Epithelial cell of esophagus (primary cell): Measurements from ENCODE around the gene CTNNAL1.
"Not testable (repeated sequence)": the region's sequence is repeated elsewhere in the genome, so short reads cannot be mapped to it uniquely, and the experiment has no call there.

Source experiments
- DNase-seq: peaks from one replicate; pipeline ENCODE4 v3.0.0; 2010; ENCODE audit warnings: low read depth
- H3K4me3 ChIP-seq: 2 replicates; pipeline ENCODE4 v1.5.1; 2011; ENCODE audit warnings: mild to moderate bottlenecking, low read length, control low read depth
- CTCF ChIP-seq: IDR thresholded peaks from 2 replicates; pipeline ENCODE4 v1.5.1; 2011; ENCODE audit warnings: low read depth, mild to moderate bottlenecking, low read length, control low read depth, inconsistent platforms; ENCODE audit not compliant: insufficient read depth; ENCODE audit errors: missing control alignments

CTNNAL1 gene

GRCh38 chr9:108972186-108972585, 41.1 kb downstream of the CTNNAL1 start:
- H3K4me3 ChIP-seq = no peak overlapping the region
- TF ChIP-seq CTCF = no peak
- DNase-seq = no peak

- not testable (repeated sequence) for DNase-seq, H3K4me3 ChIP-seq
These were observed 41.9 kb downstream of the CTNNAL1 start for GRCh38 chr9:108971392-108971791.

DNA sequence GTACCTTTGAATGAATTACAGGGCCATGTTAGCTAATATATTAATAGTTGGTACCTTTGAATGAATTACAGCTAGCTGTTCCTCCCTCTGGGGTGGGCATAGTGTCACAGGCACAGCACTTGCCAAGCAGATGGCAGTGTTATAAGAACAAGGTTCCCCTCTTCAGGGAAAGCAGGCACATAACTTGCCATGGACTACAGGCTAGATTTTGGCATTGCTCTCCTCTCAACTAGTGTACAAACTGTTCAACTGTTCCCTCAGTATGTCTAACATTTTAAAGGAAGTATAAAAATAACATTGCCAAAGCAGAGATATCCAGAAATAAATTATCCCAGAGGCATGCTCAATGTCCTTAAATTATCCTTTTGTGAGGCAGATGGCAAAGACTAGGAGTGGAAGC, 45.4 kb downstream of the CTNNAL1 start:
- DNase-seq = no peak
- H3K4me3 ChIP-seq = no peak overlapping the region
- TF ChIP-seq CTCF = no peak

DNA sequence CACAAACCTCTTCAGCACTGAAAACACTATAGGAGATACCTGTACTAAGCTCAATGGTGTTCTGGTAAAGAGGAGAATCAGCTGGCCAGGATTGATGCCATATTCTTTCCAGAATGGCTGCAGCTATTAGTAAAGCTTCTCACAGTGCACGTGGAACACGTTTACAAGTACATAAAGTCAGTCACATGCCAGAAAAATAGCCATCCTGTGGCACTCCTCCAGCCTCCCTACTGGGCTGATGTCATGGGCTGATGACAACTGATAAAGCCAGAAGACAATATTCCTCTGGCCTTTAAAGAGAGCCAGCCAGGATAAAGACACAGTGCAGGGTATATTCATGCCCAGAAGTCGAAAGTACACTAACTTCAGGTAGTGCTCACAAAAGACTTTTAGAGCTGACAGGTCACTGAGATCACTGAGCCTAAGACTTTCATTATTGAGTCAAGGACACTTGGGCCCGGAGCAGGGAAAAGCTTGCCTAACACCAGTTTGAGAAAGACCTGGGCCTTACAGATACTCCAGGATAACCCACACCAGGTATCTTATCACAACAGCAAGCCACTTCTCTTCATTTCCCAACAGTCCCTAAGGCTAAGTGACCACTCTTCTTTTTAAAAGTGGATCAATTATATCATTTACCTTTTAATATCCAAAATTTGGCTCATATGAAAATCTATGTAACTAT, 49.7 kb downstream of the CTNNAL1 start:
- no peak overlapping the region for H3K4me3 ChIP-seq
- TF ChIP-seq CTCF = no peak
- DNase-seq = no peak

DNA sequence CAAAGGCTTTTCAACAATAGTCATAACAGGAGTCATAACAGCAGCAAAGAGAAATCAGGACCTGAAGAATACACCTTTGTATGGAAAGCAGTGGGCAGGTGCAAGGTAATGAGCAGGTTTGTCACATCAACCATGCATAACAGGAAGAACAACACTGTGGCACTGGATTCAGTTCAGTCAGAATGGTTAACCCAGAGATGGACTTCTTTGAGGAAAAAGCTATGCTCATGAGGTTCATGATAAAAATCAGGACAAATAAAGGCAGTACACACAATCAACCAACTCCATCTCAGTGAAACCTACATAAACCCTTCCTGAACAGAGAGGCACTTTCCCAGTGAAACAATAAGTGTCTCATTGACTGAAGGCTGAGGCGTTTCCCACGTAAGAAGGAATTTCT, 52.1 kb downstream of the CTNNAL1 start:
- H3K4me3 ChIP-seq = no peak overlapping the region
- no peak for TF ChIP-seq CTCF
- peak; percentile 2 for DNase-seq

DNA sequence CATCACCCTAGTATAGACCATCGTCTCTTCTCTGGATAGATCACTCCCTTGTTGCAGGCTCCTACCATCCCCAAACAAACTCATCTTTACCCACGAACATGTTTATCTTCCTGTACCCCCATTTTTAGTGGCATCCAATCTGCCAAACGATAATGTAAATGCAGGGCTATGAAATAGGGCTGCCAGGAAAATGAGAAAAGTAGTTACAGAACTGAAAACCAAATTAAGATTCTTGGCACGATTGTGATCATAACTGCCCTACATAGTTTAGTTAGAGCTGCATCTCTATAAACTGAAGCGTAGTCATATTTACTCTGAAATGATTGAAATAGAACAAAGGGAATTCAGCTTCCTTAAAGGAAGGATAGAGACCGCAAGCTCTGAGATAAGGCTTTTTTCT, 53.0 kb downstream of the CTNNAL1 start:
- no peak overlapping the region for H3K4me3 ChIP-seq
- no peak for DNase-seq
- no peak for TF ChIP-seq CTCF

DNA sequence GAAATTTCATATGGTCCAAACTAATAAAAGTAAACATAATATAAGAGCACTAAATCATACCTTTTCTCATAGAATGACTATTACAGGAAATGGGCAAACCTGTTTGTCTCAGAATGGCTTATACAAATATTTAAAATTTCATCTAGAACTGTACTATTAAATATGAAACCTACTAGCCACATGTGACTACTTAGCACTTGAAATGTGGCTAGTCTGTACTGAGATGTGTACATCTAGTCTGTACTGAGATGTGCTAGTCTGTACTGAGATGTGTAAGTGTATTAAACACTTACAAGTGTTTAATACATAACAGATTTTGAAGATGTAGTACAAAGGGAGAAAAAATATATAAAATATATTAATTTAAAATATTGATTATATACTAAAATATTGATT, 56.7 kb downstream of the CTNNAL1 start:
- no peak for DNase-seq
- no peak for TF ChIP-seq CTCF

DNA sequence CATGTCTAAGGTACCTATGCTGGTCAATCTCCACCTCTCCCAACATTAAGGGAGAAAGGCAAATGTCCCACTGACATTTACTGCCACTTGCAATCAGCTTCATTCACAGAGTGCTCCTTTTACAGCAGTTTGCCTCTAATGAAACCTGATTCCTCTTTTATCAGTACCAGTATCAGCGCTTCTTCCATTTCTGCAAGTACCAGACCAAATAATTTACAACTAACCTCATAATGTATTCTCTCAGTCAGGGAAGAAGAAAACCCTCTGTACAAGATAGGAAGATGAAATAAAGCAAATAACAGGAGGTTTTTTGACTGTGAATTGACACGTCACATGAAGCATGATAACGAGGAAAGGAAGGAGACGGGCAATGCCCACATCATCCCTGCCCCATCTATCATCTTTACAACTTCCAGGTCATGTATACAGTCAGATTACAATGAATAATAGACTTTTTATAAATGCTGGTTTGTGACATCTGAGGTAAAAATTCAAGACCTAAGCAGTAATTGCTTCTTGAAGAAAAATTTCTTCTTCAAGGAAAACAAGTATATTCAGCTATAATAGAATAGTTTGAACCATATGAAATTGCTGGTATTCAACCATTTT, 57.2 kb downstream of the CTNNAL1 start:
- DNase-seq = no peak
- no peak for TF ChIP-seq CTCF
- no peak overlapping the region for H3K4me3 ChIP-seq

More for the DNA sequence above, 56.7 kb downstream of the CTNNAL1 start:
- no peak overlapping the region for H3K4me3 ChIP-seq
